IMR-90 (cell line): ENCODE results near the gene HERPUD1. TPM values are rescaled to one million over a fixed set of nuclear protein-coding genes. Genes with fewer than 3 reads are reported as not detected.

Experiments used
- ATAC-seq: fragments of 200-7000 bp; cut with Tn5 transposase; 2 replicates; pipeline ENCODE4 v1.9.1; 2020; ENCODE audit warnings: low read depth, mild to moderate bottlenecking, moderate library complexity
- BruUV-seq: library from RNA; stranded (reverse); fragments of 400-500 nt; replicated peaks from 2 replicates; lab custom pipeline; 2021; lab: Mats Ljungman, UMichigan
- CTCF ChIA-PET: fragments of 300-600 bp; formaldehyde crosslinking; extraction: SDS; loops from one replicate; lab custom pipeline; 2021; ENCODE audit warnings: antibody characterized with exemption; lab: Yijun Ruan, JAX
- POLR2A ChIA-PET: fragments of 300-600 bp; sonication (Branson Sonifier 250); formaldehyde crosslinking; loops from one replicate; lab custom pipeline; 2022; ENCODE audit warnings: antibody characterized with exemption; ENCODE audit not compliant: unreplicated experiment; lab: Charles Lee
- DNase-seq: peaks from one replicate; pipeline ENCODE4 v3.0.0; 2013
- H2AFZ ChIP-seq: replicated peaks from 2 replicates; pipeline ENCODE3; 2013; ENCODE audit warnings: low read length, mild to moderate bottlenecking; ENCODE audit not compliant: poor library complexity
- H2AK5ac ChIP-seq: 2 replicates; pipeline ENCODE4 v1.6.1; 2013; ENCODE audit warnings: low read depth, low read length, inconsistent platforms
- H2AK9ac ChIP-seq: replicated peaks from 2 replicates; pipeline ENCODE3; 2013; ENCODE audit warnings: mild to moderate bottlenecking, low read depth, low read length, moderate library complexity; ENCODE audit not compliant: poor library complexity
- H2BK120ac ChIP-seq: 2 replicates; pipeline ENCODE4 v1.6.1; 2013; ENCODE audit warnings: low read depth, low read length, inconsistent platforms
- H2BK15ac ChIP-seq: 3 replicates; pipeline ENCODE4 v1.6.1; 2013; ENCODE audit warnings: low read depth, low read length, inconsistent platforms
- H2BK20ac ChIP-seq: 2 replicates; pipeline ENCODE4 v1.6.1; 2013; ENCODE audit warnings: low read depth, mild to moderate bottlenecking, inconsistent platforms, low read length, moderate library complexity
- H2BK5ac ChIP-seq: 2 replicates; pipeline ENCODE4 v1.6.1; 2013; ENCODE audit warnings: mild to moderate bottlenecking, low read depth, low read length, inconsistent platforms; ENCODE audit not compliant: poor library complexity, severe bottlenecking
- H3K14ac ChIP-seq: replicated peaks from 2 replicates; pipeline ENCODE4 v1.6.1; 2013; ENCODE audit warnings: low read depth, low read length, inconsistent platforms
- H3K18ac ChIP-seq: 2 replicates; pipeline ENCODE4 v1.6.1; 2013; ENCODE audit warnings: low read depth, low read length, control low read depth
- H3K23ac ChIP-seq: 2 replicates; pipeline ENCODE4 v1.6.1; 2013; ENCODE audit warnings: low read depth, low read length, inconsistent platforms
- H3K27ac ChIP-seq: 2 replicates; pipeline ENCODE4 v1.5.1; 2013; ENCODE audit warnings: mild to moderate bottlenecking, control low read depth, low read length; ENCODE audit not compliant: insufficient read depth
- H3K27me3 ChIP-seq: 2 replicates; pipeline ENCODE4 v1.6.1; 2013; ENCODE audit warnings: low read length; ENCODE audit not compliant: control insufficient read depth, insufficient read depth
- H3K36me3 ChIP-seq: 2 replicates; pipeline ENCODE4 v1.6.1; 2013; ENCODE audit warnings: low read length, mixed read lengths; ENCODE audit not compliant: control insufficient read depth, insufficient read depth
- H3K4ac ChIP-seq: 2 replicates; pipeline ENCODE4 v1.6.1; 2013; ENCODE audit warnings: low read depth, low read length, inconsistent platforms
- H3K4me1 ChIP-seq: 2 replicates; pipeline ENCODE4 v1.6.1; 2013; ENCODE audit warnings: low read length, mixed read lengths; ENCODE audit not compliant: control insufficient read depth, insufficient read depth
- H3K4me2 ChIP-seq: 2 replicates; pipeline ENCODE4 v1.6.1; 2013; ENCODE audit warnings: low read depth, mild to moderate bottlenecking, control low read depth, low read length, moderate library complexity
- H3K4me3 ChIP-seq: 2 replicates; pipeline ENCODE4 v1.5.1; 2013; ENCODE audit warnings: low read depth, mild to moderate bottlenecking, control low read depth, low read length, moderate library complexity; ENCODE audit not compliant: insufficient read depth
- H3K56ac ChIP-seq: 2 replicates; pipeline ENCODE4 v1.6.1; 2013; ENCODE audit warnings: low read length, inconsistent platforms; ENCODE audit not compliant: insufficient read depth; ENCODE audit errors: extremely low read depth
- H3K79me1 ChIP-seq, 2 experiments: 2 replicates each; pipeline ENCODE4 v1.6.1; 2013; ENCODE audit warnings: low read length in 2 of 2, inconsistent platforms in 1 of 2, low read depth in 1 of 2
- H3K9ac ChIP-seq: 2 replicates; pipeline ENCODE4 v1.6.1; 2013; ENCODE audit warnings: low read depth, low read length, control low read depth
- H3K9me1 ChIP-seq: 2 replicates; pipeline ENCODE4 v1.6.1; 2013; ENCODE audit warnings: low read length, inconsistent platforms; ENCODE audit not compliant: insufficient read depth
- H3K9me3 ChIP-seq: 2 replicates; pipeline ENCODE4 v1.6.1; 2013; ENCODE audit warnings: low read length; ENCODE audit not compliant: control insufficient read depth, insufficient read depth
- H4K20me1 ChIP-seq: 2 replicates; pipeline ENCODE4 v1.6.1; 2013; ENCODE audit warnings: low read length, inconsistent platforms; ENCODE audit not compliant: insufficient read depth
- H4K5ac ChIP-seq: 2 replicates; pipeline ENCODE4 v1.6.1; 2013; ENCODE audit warnings: mild to moderate bottlenecking, low read depth, low read length, control low read depth
- H4K8ac ChIP-seq, 2 experiments: 2 replicates each; pipeline ENCODE4 v1.6.1; 2013; ENCODE audit warnings: low read depth in 2 of 2, low read length in 2 of 2, control low read depth in 1 of 2, inconsistent platforms in 1 of 2
- H4K91ac ChIP-seq: 2 replicates; pipeline ENCODE4 v1.6.1; 2013; ENCODE audit warnings: low read depth, low read length, inconsistent platforms; ENCODE audit not compliant: insufficient read depth
- BHLHE40 ChIP-seq: fragments of 150-350 bp; IDR thresholded peaks from 2 replicates; pipeline ENCODE4 v1.6.1; 2016; ENCODE audit warnings: mild to moderate bottlenecking, low read depth, low read length
- CEBPB ChIP-seq: IDR thresholded peaks from 2 replicates; pipeline ENCODE4 v1.6.1; 2012; ENCODE audit warnings: low read depth, low read length, improper control_type of control experiment
- CHD1 ChIP-seq: IDR thresholded peaks from 2 replicates; pipeline ENCODE4 v1.6.1; 2012; ENCODE audit warnings: low read depth, low read length, improper control_type of control experiment
- ELK1 ChIP-seq: fragments of 150-350 bp; IDR thresholded peaks from 2 replicates; pipeline ENCODE4 v1.6.1; 2016; ENCODE audit warnings: low read depth, mild to moderate bottlenecking, low read length, moderate library complexity, borderline replicate concordance
- MAZ ChIP-seq: IDR thresholded peaks from 2 replicates; pipeline ENCODE4 v1.6.1; 2012; ENCODE audit warnings: low read depth, mild to moderate bottlenecking, low read length, improper control_type of control experiment, moderate library complexity, borderline replicate concordance
- NFE2L2 ChIP-seq: fragments of 150-350 bp; IDR thresholded peaks from 2 replicates; pipeline ENCODE4 v1.6.1; 2016; ENCODE audit warnings: low read depth, mild to moderate bottlenecking, low read length
- RAD21 ChIP-seq: IDR thresholded peaks from 2 replicates; pipeline ENCODE4 v1.6.1; 2012; ENCODE audit warnings: low read length, improper control_type of control experiment
- SMC3 ChIP-seq: fragments of 150-350 bp; IDR thresholded peaks from 2 replicates; pipeline ENCODE4 v1.6.1; 2016; ENCODE audit warnings: low read depth, mild to moderate bottlenecking, antibody characterized with exemption, low read length, moderate library complexity
- WGBS, 2 experiments: methylation state at CpG; one replicate each; pipeline versions ENCODE4 v1.1.5 to v1.1.7; 2013; ENCODE audit warnings: missing lambda C conversion rate in 2 of 2; ENCODE audit not compliant: insufficient read length in 1 of 2; ENCODE audit errors: extremely low coverage in 2 of 2; 5-methylcytosine and 5-hydroxymethylcytosine counted together
- dilution Hi-C: fragments of 300-500 bp; cut with HindIII; formaldehyde crosslinking; loops from one replicate; pipeline ENCODE4 v1.14.3; 2018; ENCODE audit warnings: low sequenced_read_pairs; ENCODE audit not compliant: unreplicated experiment
- in situ Hi-C: fragments of 300-500 bp; cut with MboI; formaldehyde crosslinking; loops from 3 replicates; pipeline ENCODE4 v1.14.3; 2019; ENCODE audit warnings: low sequenced_read_pairs, inconsistent platforms, mixed read lengths
- intact Hi-C: fragments of 100-400 bp; cut with micrococcal nuclease; formaldehyde crosslinking; loops from 2 replicates; pipeline ENCODE4 v1.10.0; 2022
- polyA plus RNA-seq, 3 experiments: library from polyadenylated mRNA; depleted of rRNA; stranded (reverse); fragments of >200 nt; gene quantifications; 2 replicates each; pipeline ENCODE4 v1.2.3, GENCODE V29; 2012; ENCODE audit warnings: low replicate concordance in 1 of 3
- total RNA-seq: library from RNA; depleted of rRNA; stranded (reverse); fragments of >200 nt; gene quantifications from 2 replicates; pipeline ENCODE4 v1.2.3, GENCODE V29; 2012

Gene HERPUD1
- total and polyA plus RNA-seq, 2 of the 4 experiments (the other 2 are of a cell fraction): 130 to 148 TPM

GRCh38 chr16:56975714-56976113 lies 43.8 kb downstream of the HERPUD1 start:
- H3K56ac ChIP-seq: no peak overlapping the region
- H3K4me1 ChIP-seq: peaks cover 2% of the 10 kb centered on the region; the same call in 1 of the 2 replicates
- H3K4me2 ChIP-seq: no peak overlapping the region
- peaks cover 5% of the 10 kb centered on the region; the same call in 1 of the 2 replicates for H3K27me3 ChIP-seq
- H3K4ac ChIP-seq: no peak overlapping the region
- no peak overlapping the region for H2BK20ac ChIP-seq
- H4K20me1 ChIP-seq: no peaks in the 10 kb centered on the region
- no peak overlapping the region for H2AFZ ChIP-seq
- H3K9me3 ChIP-seq: no peaks in the 10 kb centered on the region
- ATAC-seq (no peak), DNase-seq (no peak)
- H2BK5ac ChIP-seq: no peak overlapping the region
- ChIA-PET POLR2A (no interaction called here), CTCF (interaction anchor here (0.6 kb wide), 1 partner anchor 10 kb away, joined by 4 read pairs; no protein-coding TSS in a partner anchor)
- TF ChIP-seq ELK1: no peak
- no peak for TF ChIP-seq NFE2L2
- TF ChIP-seq RAD21: no peak
- TF ChIP-seq SMC3: no peak
- TF ChIP-seq MAZ: no peak
- no peak for TF ChIP-seq CHD1
- TF ChIP-seq BHLHE40: no peak
- TF ChIP-seq CEBPB: no peak
- BruUV-seq: no TSS peak
- no peak overlapping the region for H3K27ac ChIP-seq
- no peak overlapping the region for H2BK15ac ChIP-seq
- no peak overlapping the region for H4K5ac ChIP-seq
- H2BK120ac ChIP-seq: no peak overlapping the region
- in situ Hi-C loops: no loop called here
- H3K14ac ChIP-seq: no peak overlapping the region
- H3K79me1 ChIP-seq: no peaks in the 10 kb centered on the region
- intact Hi-C loops: no loop called here
- H2AK5ac ChIP-seq: no peak overlapping the region
- no peaks in the 10 kb centered on the region; the same call in 1 of the 2 replicates for H3K9me1 ChIP-seq
- WGBS, 2 experiments: 100% methylated on average over 2 of the region's 10 CpGs; no CpG with 5 or more reads in 1 of the 2 experiments
- H3K9ac ChIP-seq: no peak overlapping the region
- H2AK9ac ChIP-seq: no peak overlapping the region
- no peak overlapping the region for H4K91ac ChIP-seq
- no peaks in the 10 kb centered on the region for H3K36me3 ChIP-seq
- H3K18ac ChIP-seq: no peak overlapping the region
- no peak overlapping the region for H3K23ac ChIP-seq
- no peak overlapping the region for H4K8ac ChIP-seq
- H3K4me3 ChIP-seq: no peak overlapping the region
- dilution Hi-C loops: no loop called here
